ENCODE data around the gene PAK4. TPM values are rescaled to one million over a fixed set of nuclear protein-coding genes. Genes with fewer than 3 reads are reported as not detected.
A peak's percentile ranks its signal among the peaks of the same experiment; 100 is the strongest.
"Not testable (repeated sequence)": the region's sequence is repeated elsewhere in the genome, so short reads cannot be mapped to it uniquely, and the experiment has no call there.

Gene PAK4
- total RNA-seq, 1 experiment from 2014 or later: 63.1 TPM

GRCh38 chr19:39142630-39143029 is 17.0 kb downstream of the PAK4 start:
- 0 out of 7 replicates have a peak, but pooled peaks cover 0 to 4% (median 0%) of the 10 kb centered on the region in 3 experiments for H3K36me3 Mint-ChIP-seq (ENCODE audit: insufficient read depth in 1 of 3, low read depth in 3 of 3)
- no CpG with 5 or more reads among the region's 5 CpGs for WGBS (ENCODE audit: extremely low coverage, insufficient read length, low lambda C conversion rate)
- DNase-seq: no peak
- no peak overlapping the region for H2BK20ac ChIP-seq (ENCODE audit: low read depth, low read length, poor library complexity, severe bottlenecking)
- no peak overlapping the region for H2BK12ac ChIP-seq (ENCODE audit: insufficient read length, low read depth, low read length)
- no peak overlapping the region for H3K4me3 Mint-ChIP-seq
- no peaks in the 10 kb centered on the region for H3K27me3 ChIP-seq (ENCODE audit: insufficient read depth, low read length)
- H4K5ac ChIP-seq (ENCODE audit: insufficient read length, low read depth, low read length): no peak overlapping the region
- H3K14ac ChIP-seq (ENCODE audit: insufficient read depth, low read length): no peak overlapping the region; the same call in 1 of the 2 replicates
- H3K4me1 Mint-ChIP-seq: peaks cover 74 to 87% of the 10 kb centered on the region in 2 experiments
- H3T11ph ChIP-seq (ENCODE audit: low read length): no peak overlapping the region
- H3K18ac ChIP-seq (ENCODE audit: insufficient read length, low read depth, low read length): no peak overlapping the region
- H2BK120ac ChIP-seq (ENCODE audit: low read depth, low read length, poor library complexity, severe bottlenecking): no peak overlapping the region
- no peak overlapping the region for H3K4ac ChIP-seq (ENCODE audit: low read depth, low read length)
- H3K23me2 ChIP-seq (ENCODE audit: insufficient read length, low read depth, low read length, poor library complexity, severe bottlenecking): no peaks in the 10 kb centered on the region
- no peak overlapping the region for H3K9ac ChIP-seq (ENCODE audit: extremely low read depth, insufficient read length, low read length)
- H3K9me3 ChIP-seq (ENCODE audit: control insufficient read depth, low read depth, low read length): no peaks in the 10 kb centered on the region
- no peaks in the 10 kb centered on the region for H3K27me3 Mint-ChIP-seq (ENCODE audit: low read depth)
- peaks cover 2% of the 10 kb centered on the region for H4K20me1 ChIP-seq (ENCODE audit: control insufficient read depth, insufficient read depth, insufficient read length)
- H4K91ac ChIP-seq (ENCODE audit: insufficient read length, low read depth, low read length): no peak overlapping the region
- no peak overlapping the region for H4K8ac ChIP-seq (replicated peaks; ENCODE audit: insufficient read length, low read depth, low read length)
- H3K4me2 ChIP-seq (ENCODE audit: insufficient read depth, insufficient read length, low read length): no peak overlapping the region
- no peak overlapping the region for H3K56ac ChIP-seq (ENCODE audit: insufficient read length, low read depth, low read length)
- no peak overlapping the region for H3K23ac ChIP-seq (ENCODE audit: insufficient read length, low read depth, low read length)
- peaks cover 12% of the 10 kb centered on the region; the same call in 1 of the 2 replicates for H3K79me2 ChIP-seq (ENCODE audit: insufficient read depth, low read length)
- H2AFZ ChIP-seq (ENCODE audit: low read length): no peak overlapping the region
- TF ChIP-seq, protein P1, sequence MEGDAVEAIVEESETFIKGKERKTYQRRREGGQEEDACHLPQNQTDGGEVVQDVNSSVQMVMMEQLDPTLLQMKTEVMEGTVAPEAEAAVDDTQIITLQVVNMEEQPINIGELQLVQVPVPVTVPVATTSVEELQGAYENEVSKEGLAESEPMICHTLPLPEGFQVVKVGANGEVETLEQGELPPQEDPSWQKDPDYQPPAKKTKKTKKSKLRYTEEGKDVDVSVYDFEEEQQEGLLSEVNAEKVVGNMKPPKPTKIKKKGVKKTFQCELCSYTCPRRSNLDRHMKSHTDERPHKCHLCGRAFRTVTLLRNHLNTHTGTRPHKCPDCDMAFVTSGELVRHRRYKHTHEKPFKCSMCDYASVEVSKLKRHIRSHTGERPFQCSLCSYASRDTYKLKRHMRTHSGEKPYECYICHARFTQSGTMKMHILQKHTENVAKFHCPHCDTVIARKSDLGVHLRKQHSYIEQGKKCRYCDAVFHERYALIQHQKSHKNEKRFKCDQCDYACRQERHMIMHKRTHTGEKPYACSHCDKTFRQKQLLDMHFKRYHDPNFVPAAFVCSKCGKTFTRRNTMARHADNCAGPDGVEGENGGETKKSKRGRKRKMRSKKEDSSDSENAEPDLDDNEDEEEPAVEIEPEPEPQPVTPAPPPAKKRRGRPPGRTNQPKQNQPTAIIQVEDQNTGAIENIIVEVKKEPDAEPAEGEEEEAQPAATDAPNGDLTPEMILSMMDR (conservative IDR thresholded peaks at IDR 0.05): no peak
- peak overlapping the region in 2 of 3 experiments; percentile 7 to 20; a peak in 1 of 7 replicates for H3K27ac Mint-ChIP-seq
- H3K27ac ChIP-seq (ENCODE audit: insufficient read length, low read depth, low read length): no peak overlapping the region
- no peak overlapping the region for H2BK5ac ChIP-seq (ENCODE audit: insufficient read length, low read length)
- H2BK15ac ChIP-seq (ENCODE audit: low read depth, low read length): no peak overlapping the region
- H3K79me1 ChIP-seq (ENCODE audit: insufficient read depth, low read depth, low read length, poor library complexity, severe bottlenecking): no peaks in the 10 kb centered on the region
- no peak overlapping the region for H2AK5ac ChIP-seq (ENCODE audit: insufficient read length, low read length)
- peaks cover 0 to 2% of the 10 kb centered on the region in 2 experiments; a peak in 1 of 5 replicates for H3K9me3 Mint-ChIP-seq
- H3K4me1 ChIP-seq (ENCODE audit: insufficient read depth, low read length): peaks cover 38% of the 10 kb centered on the region

GRCh38 chr19:39143757-39144289 is 18.2 kb downstream of the PAK4 start:
- not testable (repeated sequence) for H4K8ac ChIP-seq (replicated peaks; ENCODE audit: insufficient read length, low read depth, low read length); H3K79me1 ChIP-seq (ENCODE audit: insufficient read depth, low read depth, low read length, poor library complexity, severe bottlenecking); H3K27me3 Mint-ChIP-seq (ENCODE audit: low read depth); H2AFZ ChIP-seq (ENCODE audit: low read length); H2BK15ac ChIP-seq (ENCODE audit: low read depth, low read length); H3K56ac ChIP-seq (ENCODE audit: insufficient read length, low read depth, low read length); H2AK5ac ChIP-seq (ENCODE audit: insufficient read length, low read length); H3K4me3 Mint-ChIP-seq; H3K27ac ChIP-seq (ENCODE audit: insufficient read length, low read depth, low read length); H2BK12ac ChIP-seq (ENCODE audit: insufficient read length, low read depth, low read length); DNase-seq; H4K20me1 ChIP-seq (ENCODE audit: control insufficient read depth, insufficient read depth, insufficient read length); H3K4ac ChIP-seq (ENCODE audit: low read depth, low read length); H2BK20ac ChIP-seq (ENCODE audit: low read depth, low read length, poor library complexity, severe bottlenecking); H4K5ac ChIP-seq (ENCODE audit: insufficient read length, low read depth, low read length); H3K23ac ChIP-seq (ENCODE audit: insufficient read length, low read depth, low read length); H3K36me3 Mint-ChIP-seq (ENCODE audit: insufficient read depth in 1 of 3, low read depth in 3 of 3); H3K23me2 ChIP-seq (ENCODE audit: insufficient read length, low read depth, low read length, poor library complexity, severe bottlenecking); H3K79me2 ChIP-seq (ENCODE audit: insufficient read depth, low read length); H3K9ac ChIP-seq (ENCODE audit: extremely low read depth, insufficient read length, low read length); H3K27me3 ChIP-seq (ENCODE audit: insufficient read depth, low read length); H3K9me3 Mint-ChIP-seq; H2BK120ac ChIP-seq (ENCODE audit: low read depth, low read length, poor library complexity, severe bottlenecking); H4K91ac ChIP-seq (ENCODE audit: insufficient read length, low read depth, low read length); H3T11ph ChIP-seq (ENCODE audit: low read length); H3K9me3 ChIP-seq (ENCODE audit: control insufficient read depth, low read depth, low read length); H2BK5ac ChIP-seq (ENCODE audit: insufficient read length, low read length); H3K4me2 ChIP-seq (ENCODE audit: insufficient read depth, insufficient read length, low read length); H3K18ac ChIP-seq (ENCODE audit: insufficient read length, low read depth, low read length)
- peak overlapping the region; percentile 70 for H3K14ac ChIP-seq (ENCODE audit: insufficient read depth, low read length)
- peaks cover 31% of the 10 kb centered on the region for H3K4me1 ChIP-seq (ENCODE audit: insufficient read depth, low read length)
- peaks cover 69 to 83% of the 10 kb centered on the region in 2 experiments for H3K4me1 Mint-ChIP-seq
- no CpG with 5 or more reads among the region's 5 CpGs for WGBS (ENCODE audit: extremely low coverage, insufficient read length, low lambda C conversion rate)
- H3K27ac Mint-ChIP-seq: peak overlapping the region in 2 of 3 experiments; percentile 86 to 89; a peak in 2 of 7 replicates

Measured in H9 (cell line).